ENCODE results near the gene CATSPERZ. TPM values are rescaled to one million over a fixed set of nuclear protein-coding genes. Genes with fewer than 3 reads are reported as not detected.
"Not testable (repeated sequence)": the region's sequence is repeated elsewhere in the genome, so short reads cannot be mapped to it uniquely, and the experiment has no call there.

Gene CATSPERZ
- total RNA-seq, 2 experiments from 2014 or later: 0.67 TPM; not detected in 1

- no peak overlapping the region for H3K4me3 Mint-ChIP-seq
- DNase-seq: no peak
- intact Hi-C loops (cut with micrococcal nuclease): no loop called here
- no peak overlapping the region for H3K27ac Mint-ChIP-seq
- CTCF ChIA-PET: no interaction called here
- H3K36me3 Mint-ChIP-seq (ENCODE audit: low read depth): peaks cover 14% of the 10 kb centered on the region
- H3K27me3 Mint-ChIP-seq (ENCODE audit: low read depth): no peaks in the 10 kb centered on the region
- no peaks in the 10 kb centered on the region for H3K9me3 Mint-ChIP-seq
- H3K4me1 Mint-ChIP-seq (ENCODE audit: low read depth): peaks cover 38% of the 10 kb centered on the region
Measured at GRCh38 chr11:64314805-64315561, 14.8 kb downstream of the CATSPERZ start.

GRCh38 chr11:64315667-64316526 is 15.7 kb downstream of the CATSPERZ start:
- H3K9me3 Mint-ChIP-seq; intact Hi-C loops (cut with micrococcal nuclease); DNase-seq; H3K27me3 Mint-ChIP-seq (ENCODE audit: low read depth): not testable (repeated sequence)
- H3K4me1 Mint-ChIP-seq (ENCODE audit: low read depth): peaks cover 39% of the 10 kb centered on the region
- CTCF ChIA-PET: interaction anchor here (2.2 to 3.8 kb wide), 2 partner anchors 14 to 25 kb away, joined by 11 to 18 read pairs; partner anchors contain the start of gene CCDC88B
- H3K27ac Mint-ChIP-seq: peak overlapping the region; percentile 99
- H3K4me3 Mint-ChIP-seq: peak overlapping the region; percentile 94
- H3K36me3 Mint-ChIP-seq (ENCODE audit: low read depth): peaks cover 15% of the 10 kb centered on the region

- Mint-ChIP-seq H3K27ac (peak overlapping the region; percentile 99), H3K4me3 (peak overlapping the region; percentile 94), H3K27me3 (ENCODE audit: low read depth) (no peaks in the 10 kb centered on the region), H3K9me3 (no peaks in the 10 kb centered on the region), H3K4me1 (ENCODE audit: low read depth) (peaks cover 40% of the 10 kb centered on the region), H3K36me3 (ENCODE audit: low read depth) (peaks cover 21% of the 10 kb centered on the region)
- CTCF ChIA-PET: interaction anchor here (0.8 to 3.8 kb wide), 13 partner anchors 10 to 44 kb away, joined by 3 to 22 read pairs (median 9); partner anchors contain the start of genes CCDC88B and RPS6KA4
- intact Hi-C loops (cut with micrococcal nuclease): loop anchor here (1.0 kb wide), 4 partner anchors 11 to 337 kb away; partner anchors contain the start of genes ESRRA and FKBP2
- DNase-seq: peak; percentile 46
Measured at GRCh38 chr11:64316672-64317324, 16.6 kb downstream of the CATSPERZ start.

- no peaks in the 10 kb centered on the region for H3K27me3 Mint-ChIP-seq (ENCODE audit: low read depth)
- peak within 1 kb of the TSS; percentile 94 for H3K4me3 Mint-ChIP-seq
- H3K9me3 Mint-ChIP-seq: no peaks in the 10 kb centered on the region
- DNase-seq: peak; percentile 98
- peak within 1 kb of the TSS; percentile 99 for H3K27ac Mint-ChIP-seq
- H3K4me1 Mint-ChIP-seq (ENCODE audit: low read depth): peaks cover 37% of the 10 kb centered on the region
- intact Hi-C loops (cut with micrococcal nuclease): loop anchor here (1.0 kb wide), 4 partner anchors 12 to 336 kb away; partner anchors contain the start of genes ESRRA and FKBP2
- peaks cover 21% of the 10 kb centered on the region for H3K36me3 Mint-ChIP-seq (ENCODE audit: low read depth)
- CTCF ChIA-PET: interaction anchor here (0.6 to 3.8 kb wide), 22 partner anchors 10 to 455 kb away, joined by 3 to 22 read pairs (median 6); partner anchors contain the start of genes CCDC88B, FKBP2 and RPS6KA4
Measured at GRCh38 chr11:64317325-64317960, 17.3 kb downstream of the CATSPERZ start, which contains the start of gene TRMT112. Gene TRMT112 (minus strand): TSS chr11:64317559. CDS start chr11:64317526, 33 bp downstream.

- intact Hi-C loops (cut with micrococcal nuclease): loop anchor here (1.0 kb wide), 8 partner anchors 13 to 335 kb away; partner anchors contain the start of genes CCDC88B, ESRRA, FKBP2 and GPR137
- CTCF ChIA-PET: interaction anchor here (0.6 to 3.8 kb wide), 23 partner anchors 9 to 455 kb away, joined by 3 to 22 read pairs (median 5); partner anchors contain the start of genes CCDC88B, FKBP2 and RPS6KA4
- Mint-ChIP-seq H3K36me3 (ENCODE audit: low read depth) (peaks cover 21% of the 10 kb centered on the region), H3K9me3 (no peaks in the 10 kb centered on the region), H3K27ac (peak within 1 kb of the TSS; percentile 99), H3K4me3 (peak within 1 kb of the TSS; percentile 94), H3K4me1 (ENCODE audit: low read depth) (peaks cover 33% of the 10 kb centered on the region), H3K27me3 (ENCODE audit: low read depth) (no peaks in the 10 kb centered on the region)
- peak; percentile 94 for DNase-seq
Measured at GRCh38 chr11:64317961-64318765, 18.0 kb downstream of the CATSPERZ start, which contains the start of gene PRDX5. Gene PRDX5 (plus strand): TSS chr11:64318121. CDS start chr11:64318216, 95 bp downstream.

- no peaks in the 10 kb centered on the region for H3K27me3 Mint-ChIP-seq (ENCODE audit: low read depth)
- intact Hi-C loops (cut with micrococcal nuclease): loop anchor here (1.0 kb wide), 4 partner anchors 12 to 36 kb away; partner anchors contain the start of genes CCDC88B and GPR137
Measured at GRCh38 chr11:64318766-64319761, 18.9 kb downstream of the CATSPERZ start.

GRCh38 chr11:64320556-64320955 is 20.4 kb downstream of the CATSPERZ start:
- no peak for DNase-seq
- Mint-ChIP-seq H3K9me3 (no peaks in the 10 kb centered on the region), H3K27ac (no peak overlapping the region), H3K27me3 (ENCODE audit: low read depth) (no peaks in the 10 kb centered on the region), H3K36me3 (ENCODE audit: low read depth) (peaks cover 21% of the 10 kb centered on the region), H3K4me3 (no peak overlapping the region), H3K4me1 (ENCODE audit: low read depth) (peaks cover 28% of the 10 kb centered on the region)
- intact Hi-C loops (cut with micrococcal nuclease): no loop called here
- CTCF ChIA-PET: interaction anchor here (1.3 kb wide), 1 partner anchor 11 kb away, joined by 6 read pairs; no protein-coding TSS in a partner anchor

More at GRCh38 chr11:64318766-64319761, 18.9 kb downstream of the CATSPERZ start:
- no peaks in the 10 kb centered on the region for H3K9me3 Mint-ChIP-seq
- peak overlapping the region; percentile 94 for H3K4me3 Mint-ChIP-seq
- no peak for DNase-seq
- H3K27ac Mint-ChIP-seq: peak overlapping the region; percentile 99
- H3K4me1 Mint-ChIP-seq (ENCODE audit: low read depth): peaks cover 33% of the 10 kb centered on the region
- peaks cover 21% of the 10 kb centered on the region for H3K36me3 Mint-ChIP-seq (ENCODE audit: low read depth)
- CTCF ChIA-PET: interaction anchor here (1.0 to 3.8 kb wide), 8 partner anchors 12 to 78 kb away, joined by 3 to 22 read pairs (median 9); partner anchors contain the start of gene FKBP2

- CTCF ChIA-PET: no interaction called here
- H3K27ac Mint-ChIP-seq: no peak overlapping the region
- no peaks in the 10 kb centered on the region for H3K27me3 Mint-ChIP-seq (ENCODE audit: low read depth)
- peaks cover 21% of the 10 kb centered on the region for H3K36me3 Mint-ChIP-seq (ENCODE audit: low read depth)
- H3K4me1 Mint-ChIP-seq (ENCODE audit: low read depth): peaks cover 27% of the 10 kb centered on the region
- DNase-seq: no peak
- no peaks in the 10 kb centered on the region for H3K9me3 Mint-ChIP-seq
- intact Hi-C loops (cut with micrococcal nuclease): no loop called here
- no peak overlapping the region for H3K4me3 Mint-ChIP-seq
Measured at GRCh38 chr11:64321026-64321425, 20.9 kb downstream of the CATSPERZ start.

GRCh38 chr11:64321533-64321932 is 21.4 kb downstream of the CATSPERZ start:
- Mint-ChIP-seq H3K27ac (no peak overlapping the region), H3K4me3 (no peak overlapping the region)
- intact Hi-C loops (cut with micrococcal nuclease): no loop called here

GRCh38 chr11:64322925-64323260 is 22.7 kb downstream of the CATSPERZ start:
- Mint-ChIP-seq H3K9me3 (no peaks in the 10 kb centered on the region), H3K4me1 (ENCODE audit: low read depth) (peaks cover 19% of the 10 kb centered on the region), H3K36me3 (ENCODE audit: low read depth) (peaks cover 8% of the 10 kb centered on the region), H3K4me3 (no peak overlapping the region), H3K27me3 (ENCODE audit: low read depth) (no peaks in the 10 kb centered on the region), H3K27ac (no peak overlapping the region)
- DNase-seq: no peak
- intact Hi-C loops (cut with micrococcal nuclease): no loop called here
- CTCF ChIA-PET: interaction anchor here (0.9 to 1.1 kb wide), 2 partner anchors 9 to 21 kb away, joined by 3 read pairs; no protein-coding TSS in a partner anchor

More at GRCh38 chr11:64321533-64321932, 21.4 kb downstream of the CATSPERZ start:
- Mint-ChIP-seq H3K9me3 (no peaks in the 10 kb centered on the region), H3K4me1 (ENCODE audit: low read depth) (peaks cover 22% of the 10 kb centered on the region), H3K27me3 (ENCODE audit: low read depth) (no peaks in the 10 kb centered on the region), H3K36me3 (ENCODE audit: low read depth) (peaks cover 19% of the 10 kb centered on the region)
- CTCF ChIA-PET: no interaction called here
- no peak for DNase-seq

Data from activated naive CD4-positive, alpha-beta T cell treated with anti-CD3 and anti-CD28 coated beads for 36 hours (primary cell).